Left hindlimb (tissue), 1 donor: ENCODE data around the gene ATP6AP1.
A peak's percentile ranks its signal among the peaks of the same experiment; 100 is the strongest.
"Not testable (repeated sequence)": the region's sequence is repeated elsewhere in the genome, so short reads cannot be mapped to it uniquely, and the experiment has no call there.

Experiments
- DNase-seq: peaks from one replicate; pipeline ENCODE4 v3.0.0-alpha.2; 2018

ATP6AP1 gene, protein sequence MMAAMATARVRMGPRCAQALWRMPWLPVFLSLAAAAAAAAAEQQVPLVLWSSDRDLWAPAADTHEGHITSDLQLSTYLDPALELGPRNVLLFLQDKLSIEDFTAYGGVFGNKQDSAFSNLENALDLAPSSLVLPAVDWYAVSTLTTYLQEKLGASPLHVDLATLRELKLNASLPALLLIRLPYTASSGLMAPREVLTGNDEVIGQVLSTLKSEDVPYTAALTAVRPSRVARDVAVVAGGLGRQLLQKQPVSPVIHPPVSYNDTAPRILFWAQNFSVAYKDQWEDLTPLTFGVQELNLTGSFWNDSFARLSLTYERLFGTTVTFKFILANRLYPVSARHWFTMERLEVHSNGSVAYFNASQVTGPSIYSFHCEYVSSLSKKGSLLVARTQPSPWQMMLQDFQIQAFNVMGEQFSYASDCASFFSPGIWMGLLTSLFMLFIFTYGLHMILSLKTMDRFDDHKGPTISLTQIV

DNA sequence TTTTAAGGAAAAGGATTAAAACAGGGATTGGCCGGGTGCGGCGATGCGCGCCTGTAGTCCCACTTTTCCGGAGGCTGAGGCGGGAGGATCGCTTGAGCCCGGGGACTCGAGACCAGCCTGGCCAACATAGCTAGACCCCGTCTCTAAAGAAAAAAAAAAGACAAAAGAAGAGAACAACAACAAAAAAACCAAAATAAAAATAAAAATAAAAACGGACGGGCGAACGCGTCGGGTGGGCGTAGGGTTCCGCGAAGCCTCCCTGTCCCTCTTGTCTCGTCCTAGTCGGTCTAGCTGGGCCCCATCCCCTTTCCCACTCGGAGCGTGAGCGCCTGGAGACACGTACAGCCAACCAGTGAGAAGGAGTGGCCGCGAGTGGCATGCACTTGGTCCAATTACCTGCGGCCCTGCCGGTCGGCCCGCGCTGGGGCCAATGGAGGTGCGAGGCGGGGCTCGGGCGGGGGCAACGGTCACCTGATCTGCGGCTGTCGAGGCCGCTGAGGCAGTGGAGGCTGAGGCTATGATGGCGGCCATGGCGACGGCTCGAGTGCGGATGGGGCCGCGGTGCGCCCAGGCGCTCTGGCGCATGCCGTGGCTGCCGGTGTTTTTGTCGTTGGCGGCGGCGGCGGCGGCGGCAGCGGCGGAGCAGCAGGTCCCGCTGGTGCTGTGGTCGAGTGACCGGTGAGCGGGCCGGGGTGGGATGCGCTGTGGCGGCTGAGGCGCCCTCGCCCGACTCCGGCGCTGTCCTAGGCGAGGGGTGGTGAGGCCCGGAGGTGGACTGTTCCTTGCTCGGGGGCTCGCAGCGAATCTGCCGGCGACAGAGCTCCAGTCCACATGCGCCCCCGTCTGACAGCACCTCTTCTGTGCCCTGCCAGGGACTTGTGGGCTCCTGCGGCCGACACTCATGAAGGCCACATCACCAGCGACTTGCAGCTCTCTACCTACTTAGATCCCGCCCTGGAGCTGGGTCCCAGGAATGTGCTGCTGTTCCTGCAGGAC lies at the start of gene ATP6AP1:
TSS of gene ATP6AP1 (plus strand) at position 502 of the 996 bp plus-strand sequence. CDS start at position 518, 16 bp downstream.
- DNase-seq: peak; percentile 95

DNA sequence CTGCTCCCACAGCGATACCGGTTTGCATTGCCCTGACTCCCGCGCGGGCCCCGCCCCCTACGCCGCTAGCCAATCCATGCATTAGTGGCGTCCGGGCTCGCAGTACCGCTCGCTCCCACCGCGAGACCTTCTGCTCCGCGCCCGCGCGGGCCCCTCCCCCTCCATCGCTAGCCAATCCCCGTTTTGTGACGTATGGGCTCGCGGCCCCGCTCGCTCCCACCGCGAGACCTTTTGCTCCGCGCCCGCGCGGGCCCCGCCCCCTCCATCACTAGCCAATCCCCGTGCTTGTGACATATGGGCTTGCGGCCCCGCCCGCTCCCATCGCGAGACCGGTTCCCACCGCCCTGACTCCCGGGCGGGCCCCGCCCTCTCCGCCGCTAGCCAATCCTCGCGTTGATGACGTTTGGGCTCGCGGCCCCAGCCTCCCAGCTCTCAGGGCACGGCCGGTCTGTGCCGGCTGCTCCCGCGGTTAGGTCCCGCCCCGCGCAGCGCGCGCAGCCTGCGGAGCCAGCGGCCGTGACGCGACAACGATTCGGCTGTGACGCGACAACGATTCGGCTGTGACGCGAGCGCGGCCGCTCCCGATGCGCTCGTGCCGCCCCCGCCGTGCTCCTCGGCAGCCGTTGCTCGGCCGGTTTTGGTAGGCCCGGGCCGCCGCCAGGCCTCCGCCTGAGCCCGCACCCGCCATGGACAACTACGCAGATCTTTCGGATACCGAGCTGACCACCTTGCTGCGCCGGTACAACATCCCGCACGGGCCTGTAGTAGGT lies 49.5 kb upstream of the ATP6AP1 start, which contains the start of gene EMD:
TSS of gene EMD (plus strand) at position 497 of the 770 bp plus-strand sequence. CDS start at position 687, 190 bp downstream.
- peak; percentile 98 for DNase-seq

DNA sequence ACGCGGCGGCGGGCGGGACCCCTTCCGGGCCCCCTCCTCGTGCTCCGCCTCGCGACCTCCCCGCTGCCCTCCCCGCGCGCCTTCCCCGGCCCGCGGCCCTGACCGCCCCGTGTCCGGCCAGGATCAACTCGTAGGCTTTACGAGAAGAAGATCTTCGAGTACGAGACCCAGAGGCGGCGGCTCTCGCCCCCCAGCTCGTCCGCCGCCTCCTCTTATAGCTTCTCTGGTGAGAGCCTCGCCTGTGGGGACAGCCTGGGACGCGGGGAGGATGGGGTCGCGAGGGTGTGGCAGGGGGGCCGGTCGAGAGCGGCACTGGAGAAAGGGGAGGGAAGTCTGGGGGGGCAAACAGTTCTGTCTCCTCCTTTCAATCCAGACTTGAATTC lies 48.9 kb upstream of the ATP6AP1 start:
- DNase-seq: no peak

DNA sequence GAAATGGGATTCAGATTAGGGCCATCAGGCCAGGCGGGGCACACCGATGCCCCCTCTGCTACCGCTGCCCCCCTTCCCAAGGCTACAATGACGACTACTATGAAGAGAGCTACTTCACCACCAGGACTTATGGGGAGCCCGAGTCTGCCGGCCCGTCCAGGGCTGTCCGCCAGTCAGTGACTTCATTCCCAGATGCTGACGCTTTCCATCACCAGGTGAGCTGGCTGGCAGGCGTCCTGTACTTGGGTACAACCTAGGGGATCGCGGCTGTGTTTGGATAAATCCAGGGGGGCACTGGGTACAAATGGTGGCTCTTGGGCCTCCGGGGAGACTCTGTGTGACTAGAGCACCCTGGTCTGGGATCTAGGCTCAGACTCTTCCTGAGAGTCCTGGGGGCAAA lies 48.3 kb upstream of the ATP6AP1 start:
- DNase-seq: no peak

DNA sequence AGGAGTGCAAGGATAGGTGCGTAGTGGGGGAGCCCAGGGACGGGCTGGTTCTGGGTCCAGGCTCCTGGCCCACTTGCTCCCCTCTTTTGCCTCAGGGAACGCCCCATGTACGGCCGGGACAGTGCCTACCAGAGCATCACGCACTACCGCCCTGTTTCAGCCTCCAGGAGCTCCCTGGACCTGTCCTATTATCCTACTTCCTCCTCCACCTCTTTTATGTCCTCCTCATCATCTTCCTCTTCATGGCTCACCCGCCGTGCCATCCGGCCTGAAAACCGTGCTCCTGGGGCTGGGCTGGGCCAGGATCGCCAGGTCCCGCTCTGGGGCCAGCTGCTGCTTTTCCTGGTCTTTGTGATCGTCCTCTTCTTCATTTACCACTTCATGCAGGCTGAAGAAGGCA lies 47.7 kb upstream of the ATP6AP1 start:
- DNase-seq: no peak

DNA sequence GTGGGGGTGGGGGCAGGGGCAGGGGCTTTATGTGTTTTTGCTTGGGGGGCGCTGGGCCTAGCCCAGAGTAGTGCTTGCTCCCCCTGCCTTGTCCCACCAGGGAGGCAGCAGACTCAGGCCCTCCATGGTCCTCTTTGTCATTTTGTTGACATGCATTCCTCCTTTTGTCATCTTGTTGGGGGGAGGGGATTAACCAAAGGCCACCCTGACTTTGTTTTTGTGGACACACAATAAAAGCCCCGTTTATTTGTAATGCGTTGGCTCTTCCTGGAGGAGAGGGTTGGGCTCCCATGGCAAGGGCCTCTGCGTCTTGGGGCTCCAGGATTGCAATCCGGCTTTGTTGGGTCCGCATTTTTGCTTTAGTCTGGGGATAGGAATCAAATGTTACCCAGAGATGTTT lies 47.2 kb upstream of the ATP6AP1 start:
- no peak for DNase-seq

DNA sequence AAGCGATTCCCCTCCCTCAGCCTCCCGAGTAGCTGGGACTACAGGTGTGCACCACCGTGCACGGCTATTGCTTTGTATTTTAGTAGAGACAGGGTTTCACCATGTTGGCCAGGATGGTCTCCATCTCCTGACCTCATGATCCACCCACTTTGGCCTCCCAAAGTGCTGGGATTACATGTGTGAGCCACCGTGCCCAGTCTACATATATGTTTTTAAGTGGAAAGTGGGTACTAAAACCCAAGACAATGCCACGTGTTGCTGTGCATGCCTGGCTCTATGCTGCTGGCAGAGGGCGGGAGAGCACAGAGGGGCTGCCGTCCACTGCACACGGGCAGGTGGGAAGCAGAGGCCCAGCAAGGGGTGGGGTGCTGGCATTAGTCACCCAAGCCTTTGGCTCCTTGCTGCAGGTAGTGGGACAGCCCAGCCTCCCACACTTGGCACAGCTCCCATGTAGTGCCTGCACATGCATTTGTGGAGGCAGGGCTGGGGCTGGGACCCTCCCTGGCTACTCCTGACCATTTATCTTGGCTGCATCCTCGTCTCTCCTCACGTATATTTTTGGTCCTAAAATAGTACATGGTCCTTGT lies 45.9 kb upstream of the ATP6AP1 start:
- no peak for DNase-seq

DNA sequence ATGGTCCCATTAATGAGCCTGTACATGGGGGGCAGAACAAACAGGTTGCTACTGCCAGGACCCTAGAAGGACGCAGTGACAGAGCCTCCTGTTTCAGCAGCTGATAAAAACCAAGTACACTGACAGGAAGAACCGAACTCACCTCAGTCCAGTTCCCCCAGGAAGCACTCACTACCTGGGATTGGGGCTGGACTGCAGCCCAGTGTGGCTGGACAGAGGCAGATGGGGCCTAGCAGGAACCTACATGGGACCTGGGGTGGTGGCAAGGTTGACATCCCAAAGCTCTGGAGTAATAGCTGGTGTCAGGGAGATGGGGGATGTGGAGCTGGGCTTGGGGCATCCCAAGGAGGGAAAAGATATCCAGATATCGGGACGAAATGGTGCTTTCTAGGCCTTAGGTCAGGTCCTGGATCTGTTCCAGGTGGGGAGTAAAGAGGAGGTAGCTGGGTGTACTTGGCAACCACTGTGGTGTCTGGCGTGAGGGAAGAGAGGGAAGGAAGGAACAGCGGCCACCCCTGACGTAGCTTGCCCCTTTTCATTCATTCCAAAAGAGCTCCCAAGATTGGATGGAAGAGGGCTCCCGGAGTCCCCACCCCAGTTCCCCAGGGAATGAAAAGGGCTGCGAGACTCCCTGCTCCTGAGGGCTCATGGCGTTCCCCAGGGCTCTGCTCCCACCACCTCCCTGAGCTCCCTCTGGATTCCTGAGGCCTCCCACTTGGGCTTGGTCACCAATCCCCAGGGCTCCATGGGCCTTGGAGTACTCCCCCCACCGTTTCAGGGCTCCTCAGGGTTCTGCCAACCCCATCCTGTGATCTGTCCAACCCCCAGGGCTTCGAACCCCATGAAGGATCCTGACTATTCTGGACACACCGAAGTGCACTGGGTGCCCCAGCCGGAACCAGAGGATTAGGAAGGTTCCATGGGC lies 44.9 kb upstream of the ATP6AP1 start:
- no peak for DNase-seq

DNA sequence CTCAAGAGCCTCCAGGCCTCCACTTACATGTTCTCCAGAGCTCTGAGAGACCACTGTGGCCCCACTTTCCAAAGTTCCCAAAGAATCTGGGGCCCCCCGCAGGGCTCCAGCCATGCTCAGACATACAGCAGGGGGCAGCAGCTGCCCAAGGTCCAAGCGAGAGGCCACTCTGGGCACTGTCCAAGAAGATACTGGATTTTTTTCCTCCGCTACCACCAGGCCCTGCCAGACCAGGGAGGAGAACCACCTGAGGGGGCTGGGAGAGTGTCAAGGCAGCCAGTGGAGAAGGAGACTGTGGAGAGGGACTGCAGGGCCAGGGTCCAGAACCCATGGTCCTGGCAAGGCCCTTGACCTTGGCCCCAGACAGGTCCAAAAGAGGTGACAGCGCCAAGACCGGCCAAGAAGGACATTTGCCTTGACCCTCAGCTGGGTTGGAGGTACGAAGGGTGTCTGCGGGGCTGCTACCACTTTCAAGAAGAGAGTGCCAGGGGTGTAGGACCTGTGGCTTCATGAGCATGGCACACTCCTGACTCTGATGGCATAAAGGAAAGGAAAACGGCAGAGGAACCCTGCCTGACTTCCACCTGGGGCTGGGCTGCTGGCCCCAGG lies 44.1 kb upstream of the ATP6AP1 start:
- DNase-seq: no peak

DNA sequence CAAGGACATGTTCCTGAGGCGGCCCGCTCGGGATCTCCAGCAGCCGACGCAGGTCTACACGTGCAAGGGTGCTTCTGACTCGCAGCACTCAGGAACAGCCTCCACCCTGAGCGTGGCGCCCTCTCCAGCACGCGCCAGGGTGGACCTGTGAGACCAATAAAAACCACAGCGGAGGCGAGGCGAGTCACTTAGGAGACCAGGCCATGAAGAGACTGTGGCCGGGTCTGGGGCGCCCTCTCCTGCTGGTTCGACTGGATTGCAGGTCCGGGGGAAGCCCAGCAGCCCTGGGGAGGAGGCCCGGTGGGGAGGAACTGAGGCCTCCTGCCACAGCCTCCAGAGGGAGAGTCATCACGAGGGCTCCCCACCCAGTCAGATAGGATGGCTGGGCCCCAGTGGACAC lies 40.4 kb upstream of the ATP6AP1 start:
- DNase-seq: not testable (repeated sequence)

DNA sequence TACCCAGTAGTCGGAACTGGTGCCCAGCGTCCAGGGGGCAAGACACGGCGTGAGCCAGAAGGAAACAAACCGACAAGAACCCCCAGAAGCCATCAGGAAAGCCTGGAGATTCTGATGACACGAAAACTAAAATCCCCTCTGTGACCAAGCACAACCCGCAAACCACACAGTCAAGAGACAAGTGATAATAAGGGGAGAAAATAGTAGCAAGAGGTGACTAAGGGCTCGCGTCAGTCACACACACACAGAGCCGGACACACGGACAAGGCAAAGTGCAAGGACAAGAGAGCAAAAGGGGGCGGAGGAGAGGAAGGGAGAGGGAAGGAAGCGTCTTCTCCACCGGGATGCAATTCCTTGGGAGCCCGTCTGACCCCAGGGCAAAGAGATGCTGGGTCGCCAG lies 39.8 kb upstream of the ATP6AP1 start:
- not testable (repeated sequence) for DNase-seq

DNA sequence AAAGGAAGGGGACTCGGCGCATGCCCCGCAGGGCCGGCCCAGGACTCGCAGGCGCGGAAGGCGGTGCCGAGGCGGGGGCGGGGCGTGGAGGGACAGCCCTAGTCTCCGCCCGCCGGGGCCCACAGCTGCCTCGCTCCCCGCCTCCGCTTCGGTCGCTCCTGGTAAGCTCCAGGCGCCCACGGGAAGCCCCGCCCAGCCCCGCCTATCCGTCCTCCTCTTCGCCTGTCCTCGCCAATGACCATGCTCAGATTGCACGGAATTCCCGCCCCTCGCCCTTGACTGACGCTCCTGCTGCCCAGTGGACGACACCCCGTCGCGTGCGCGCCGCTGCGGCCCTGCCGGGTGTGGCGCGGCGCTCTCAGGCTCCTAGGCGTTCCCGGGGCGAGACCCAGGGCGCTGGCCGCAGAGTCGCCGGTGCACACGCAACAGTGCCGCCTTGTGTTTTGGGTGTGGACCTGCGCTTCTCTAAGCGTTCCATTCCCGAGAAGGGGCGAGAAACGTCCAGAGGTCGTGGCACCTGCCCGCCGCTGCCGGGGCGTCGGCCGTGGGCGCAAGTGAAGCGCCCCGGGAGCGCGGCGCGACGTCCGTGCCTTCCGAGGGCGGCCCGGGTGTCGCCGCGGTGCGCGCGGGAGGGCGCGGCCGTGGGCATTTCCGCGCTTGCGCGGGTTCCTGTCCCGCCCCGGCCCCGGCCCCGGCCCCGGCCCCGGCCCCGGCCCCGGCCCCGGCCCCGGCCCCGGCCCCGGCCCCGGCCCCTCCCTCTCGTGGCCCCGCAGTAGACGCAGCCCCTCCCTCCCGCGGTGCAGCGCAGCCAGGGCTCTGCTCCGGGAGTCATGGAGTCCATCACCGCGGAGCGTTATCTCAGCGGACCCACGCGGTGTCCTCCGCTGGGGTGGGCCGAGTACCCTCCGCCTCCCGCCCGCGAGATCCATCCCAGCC lies 38.4 kb upstream of the ATP6AP1 start:
- not testable (repeated sequence) for DNase-seq

DNA sequence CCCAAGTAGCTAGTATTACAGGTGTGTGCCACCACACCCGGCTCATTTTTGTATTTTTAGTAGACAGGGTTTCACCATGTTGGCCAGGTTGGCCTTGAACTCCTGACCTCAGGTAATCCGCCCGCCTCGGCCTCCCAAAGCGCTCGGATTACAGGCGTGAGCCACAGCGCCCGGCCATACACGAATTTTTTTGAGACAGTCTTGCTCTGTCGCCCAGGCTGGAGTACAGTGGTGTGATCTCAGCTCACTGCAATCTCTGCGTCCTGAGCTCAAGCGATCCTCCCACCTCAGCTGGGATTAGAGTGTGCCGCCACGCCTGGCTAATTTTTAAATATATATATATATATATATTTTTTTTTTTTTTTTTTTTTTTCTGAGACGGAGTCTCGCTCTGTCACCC lies 32.1 kb upstream of the ATP6AP1 start:
- peak; percentile 9 for DNase-seq

DNA sequence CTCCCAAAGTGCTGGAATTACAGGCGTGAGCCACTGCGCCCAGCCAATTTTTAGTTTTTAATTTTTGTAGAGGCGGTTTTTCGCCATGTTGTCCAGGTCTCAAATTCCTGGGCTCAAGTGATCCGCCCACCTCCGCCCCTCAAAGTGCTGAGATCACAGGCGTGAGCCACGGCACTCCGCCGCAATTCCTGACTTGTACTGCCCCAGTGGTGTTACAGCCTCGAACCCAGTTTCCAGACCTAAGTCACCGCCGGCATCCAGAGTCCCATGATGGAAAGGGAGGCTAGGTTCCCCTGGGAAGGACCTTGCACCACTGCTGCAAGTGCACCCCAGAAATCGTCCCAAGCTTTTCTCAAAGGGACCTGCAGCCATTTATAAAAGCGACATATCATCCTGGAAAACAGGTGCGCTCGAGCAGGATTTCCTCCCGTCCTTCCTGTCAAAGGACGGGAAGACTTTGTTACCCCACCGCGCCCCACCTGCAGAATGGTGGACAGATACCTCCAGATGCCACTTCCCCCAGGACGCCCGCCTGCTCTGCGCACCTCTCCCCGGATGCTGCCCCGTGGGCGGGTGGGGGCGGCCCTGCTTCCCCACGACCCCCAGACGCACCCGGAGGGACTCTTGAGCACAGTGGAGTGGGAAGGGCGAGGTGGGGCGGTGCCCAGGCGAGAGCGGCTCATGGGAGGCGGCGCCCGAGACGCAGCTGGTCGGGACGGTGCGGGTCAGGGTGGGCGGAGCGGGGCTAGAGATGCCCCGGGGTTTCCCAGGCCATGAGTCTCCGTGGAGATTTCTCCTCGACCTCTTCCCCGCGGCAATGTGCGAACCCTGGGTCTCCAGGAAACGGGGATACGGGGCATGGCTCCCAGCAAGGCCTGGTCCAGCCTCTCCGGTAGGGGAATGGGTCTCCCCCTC lies 31.2 kb upstream of the ATP6AP1 start:
- DNase-seq: peak; percentile 86

DNA sequence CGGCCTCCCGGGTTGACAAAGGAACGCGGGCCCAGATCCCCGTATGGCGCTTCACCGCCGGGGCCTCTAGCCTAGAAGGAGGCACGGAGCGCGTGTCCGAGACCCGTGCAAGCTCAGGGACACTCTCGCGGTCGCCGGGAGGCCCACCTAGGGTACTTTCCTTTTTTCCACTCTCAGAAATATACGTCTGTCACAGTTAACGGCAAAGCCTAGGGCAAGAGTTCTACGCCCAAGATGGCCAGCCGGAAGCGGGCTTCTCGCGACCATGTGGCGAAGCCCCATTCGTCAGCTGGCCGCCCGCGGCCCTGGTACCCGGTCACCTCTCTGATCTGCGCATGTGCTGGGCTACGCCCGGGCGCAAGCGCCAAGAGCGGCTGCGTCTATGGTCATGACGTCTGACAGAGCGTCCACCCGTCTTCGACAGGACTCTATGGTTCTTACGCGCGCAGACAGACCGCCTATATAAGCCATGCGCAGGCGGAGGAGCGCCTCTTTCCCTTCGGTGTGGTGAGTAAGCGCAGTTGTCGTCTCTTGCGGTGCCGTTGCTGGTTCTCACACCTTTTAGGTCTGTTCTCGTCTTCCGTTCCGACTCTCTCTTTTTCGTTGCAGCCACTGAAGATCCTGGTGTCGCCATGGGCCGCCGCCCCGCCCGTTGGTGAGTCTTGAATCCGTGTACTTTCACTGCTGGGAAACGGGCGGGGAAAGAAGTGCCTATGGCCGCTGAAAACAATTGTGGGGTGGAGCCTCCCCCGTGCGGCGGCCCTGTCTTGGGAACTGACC lies 30.4 kb upstream of the ATP6AP1 start, which contains the start of gene RPL10:
TSS of gene RPL10 (plus strand) at position 490 of the 780 bp plus-strand sequence. CDS start at position 633, 143 bp downstream.
- DNase-seq: peak; percentile 96

DNA sequence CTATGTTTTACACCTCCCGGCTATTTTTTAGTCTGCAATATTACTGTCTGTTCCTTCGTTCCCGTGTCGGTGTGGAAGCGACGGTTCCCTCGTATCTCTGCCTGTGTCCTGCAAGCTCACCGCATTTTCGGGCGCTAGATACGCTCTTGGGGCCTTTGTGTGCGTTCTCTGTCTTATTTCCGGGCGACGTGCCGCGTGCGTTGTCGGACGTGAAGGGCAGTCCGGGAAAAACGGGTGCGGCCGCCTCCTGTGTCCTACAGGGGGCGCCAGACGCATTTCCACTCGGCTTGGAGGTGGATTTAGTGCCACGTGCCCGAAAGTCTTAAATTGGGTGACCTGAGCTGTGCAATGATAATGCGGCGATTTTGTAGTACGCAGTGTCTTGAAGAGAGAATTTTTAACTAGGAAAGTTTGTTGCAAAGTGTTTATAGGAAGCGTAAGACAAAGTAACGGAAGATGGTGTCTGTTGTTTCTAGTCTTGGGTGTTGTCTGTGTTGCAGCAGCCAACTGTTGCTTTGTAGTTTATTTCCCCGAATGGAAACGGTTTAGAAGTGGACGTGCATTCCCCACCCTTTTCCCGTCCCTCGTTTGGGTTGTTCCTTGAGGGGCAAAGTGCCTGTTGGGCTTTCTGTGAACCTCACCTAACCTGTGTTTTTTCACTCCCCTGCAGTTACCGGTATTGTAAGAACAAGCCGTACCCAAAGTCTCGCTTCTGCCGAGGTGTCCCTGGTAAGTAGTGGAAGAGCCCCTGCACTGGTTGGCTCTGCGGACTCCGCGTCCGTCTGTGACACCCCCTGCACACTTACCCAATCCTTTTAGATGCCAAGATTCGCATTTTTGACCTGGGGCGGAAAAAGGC lies 29.6 kb upstream of the ATP6AP1 start:
- DNase-seq: peak; percentile 87
